ENCODE results near the gene M1AP. TPM values are rescaled to one million over a fixed set of nuclear protein-coding genes. Genes with fewer than 3 reads are reported as not detected.

The M1AP gene
- total RNA-seq, 1 experiment from 2014 or later: 7.6 TPM

DNA sequence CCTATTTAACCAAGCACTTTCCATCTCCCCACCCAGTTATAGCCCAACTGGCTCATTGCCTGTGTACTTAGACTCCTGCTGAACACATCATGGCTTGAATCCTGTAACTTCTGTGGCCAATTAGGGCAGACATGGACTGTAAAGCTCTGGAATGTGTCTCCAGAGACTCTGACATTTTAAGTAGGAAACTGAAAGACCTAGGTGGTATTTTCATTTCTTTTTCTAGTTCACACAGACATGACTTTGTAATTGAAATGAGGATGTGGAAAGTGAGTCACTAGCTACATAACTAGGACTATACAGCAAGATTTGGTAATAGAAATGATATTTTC is 81.4 kb downstream of the M1AP start:
- Histone ChIP-seq H4K5ac (ENCODE audit: insufficient read length, low read depth, low read length) (no peak overlapping the region), H3K27me3 (ENCODE audit: insufficient read depth, low read length) (no peaks in the 10 kb centered on the region), H3K79me1 (ENCODE audit: insufficient read depth, low read depth, low read length, poor library complexity, severe bottlenecking) (no peaks in the 10 kb centered on the region), H3K14ac (ENCODE audit: insufficient read depth, low read length) (no peak overlapping the region), H3K79me2 (ENCODE audit: insufficient read depth, low read length) (no peaks in the 10 kb centered on the region), H3K9me3 (ENCODE audit: control insufficient read depth, low read depth, low read length) (no peaks in the 10 kb centered on the region), H3K4me2 (ENCODE audit: insufficient read depth, insufficient read length, low read length) (no peak overlapping the region), H3T11ph (ENCODE audit: low read length) (no peak overlapping the region), H2BK20ac (ENCODE audit: low read depth, low read length, poor library complexity, severe bottlenecking) (no peak overlapping the region), H2BK15ac (ENCODE audit: low read depth, low read length) (no peak overlapping the region), H3K23me2 (ENCODE audit: insufficient read length, low read depth, low read length, poor library complexity, severe bottlenecking) (no peaks in the 10 kb centered on the region), H2AK5ac (ENCODE audit: insufficient read length, low read length) (no peak overlapping the region), H4K20me1 (ENCODE audit: control insufficient read depth, insufficient read depth, insufficient read length) (no peaks in the 10 kb centered on the region), H4K8ac (replicated peaks; ENCODE audit: insufficient read length, low read depth, low read length) (no peak overlapping the region), H2BK120ac (ENCODE audit: low read depth, low read length, poor library complexity, severe bottlenecking) (no peak overlapping the region), H2BK5ac (ENCODE audit: insufficient read length, low read length) (no peak overlapping the region), H3K9ac (ENCODE audit: extremely low read depth, insufficient read length, low read length) (no peak overlapping the region), H3K56ac (ENCODE audit: insufficient read length, low read depth, low read length) (no peak overlapping the region), H3K4ac (ENCODE audit: low read depth, low read length) (no peak overlapping the region), H3K27ac (ENCODE audit: insufficient read length, low read depth, low read length) (no peak overlapping the region), H3K4me1 (ENCODE audit: insufficient read depth, low read length) (no peaks in the 10 kb centered on the region), H2AFZ (ENCODE audit: low read length) (no peak overlapping the region), H4K91ac (ENCODE audit: insufficient read length, low read depth, low read length) (no peak overlapping the region), H3K23ac (ENCODE audit: insufficient read length, low read depth, low read length) (no peak overlapping the region), H2BK12ac (ENCODE audit: insufficient read length, low read depth, low read length) (no peak overlapping the region), H3K18ac (ENCODE audit: insufficient read length, low read depth, low read length) (no peak overlapping the region)
- Mint-ChIP-seq H3K9me3 (no peaks in the 10 kb centered on the region), H3K4me1 (no peaks in the 10 kb centered on the region), H3K27me3 (ENCODE audit: low read depth) (peaks cover 11% of the 10 kb centered on the region), H3K27ac (no peak overlapping the region), H3K36me3 (ENCODE audit: insufficient read depth in 1 of 3, low read depth in 3 of 3) (no peaks in the 10 kb centered on the region), H3K4me3 (no peak overlapping the region)
- no peak for DNase-seq
- no peak for TF ChIP-seq CTCF (conservative IDR thresholded peaks at IDR 0.05)
